ENCODE data around the gene ANKRD6. TPM values are rescaled to one million over a fixed set of nuclear protein-coding genes. Genes with fewer than 3 reads are reported as not detected.

Gene ANKRD6
- total RNA-seq, 2 experiments from 2014 or later, result 2.4 to 7.0 TPM

DNA sequence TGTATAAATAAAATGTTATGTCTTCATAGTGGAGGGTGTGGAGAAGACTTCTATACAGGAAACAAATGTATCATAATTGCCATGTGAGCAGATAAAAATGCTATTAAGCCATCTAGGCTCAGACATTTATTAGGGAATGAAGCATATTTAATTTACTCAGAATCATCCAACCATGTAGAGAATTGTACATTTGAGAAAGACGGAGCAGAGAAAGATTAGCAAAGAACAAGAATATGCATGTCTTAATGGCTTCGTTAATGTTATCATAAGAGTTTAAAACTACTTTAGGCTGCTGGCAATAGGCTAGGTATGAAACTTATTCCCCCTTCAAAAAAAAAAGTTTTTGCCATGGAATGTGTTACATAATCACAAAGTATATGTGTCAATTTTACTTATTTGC lies 6.1 kb downstream of the ANKRD6 start:
- no peaks in the 10 kb centered on the region for H3K36me3 ChIP-seq (ENCODE audit: insufficient read depth, low read length)
- no peaks in the 10 kb centered on the region; the same call in 1 of the 2 replicates for H4K20me1 ChIP-seq (ENCODE audit: insufficient read depth, low read length)
- H3K9me3 ChIP-seq (ENCODE audit: low read length), result no peaks in the 10 kb centered on the region
- CTCF ChIA-PET (ENCODE audit: unreplicated experiment), result no interaction called here
- no peak overlapping the region for H2AFZ ChIP-seq (ENCODE audit: low read length)
- no peak overlapping the region for H3K4me2 ChIP-seq (ENCODE audit: low read length)
- H3K27ac ChIP-seq (ENCODE audit: low read depth, low read length, poor library complexity, severe bottlenecking), result no peak overlapping the region
- no TSS peak for BruUV-seq (replicated peaks)
- POLR2A ChIA-PET, result no interaction called here
- intact Hi-C loops (cut with micrococcal nuclease; ENCODE audit: unreplicated experiment), result loop anchor here (10.0 kb wide), 1 partner anchor 336 kb away; no protein-coding TSS in a partner anchor
- DNase-seq (ENCODE audit: low spot score), result no peak
- peaks cover 9% of the 10 kb centered on the region for H3K4me1 ChIP-seq (ENCODE audit: insufficient read depth, low read length, poor library complexity, severe bottlenecking)
- H3K79me2 ChIP-seq (ENCODE audit: insufficient read depth, low read depth, low read length), result no peaks in the 10 kb centered on the region
- TF ChIP-seq, protein P1, sequence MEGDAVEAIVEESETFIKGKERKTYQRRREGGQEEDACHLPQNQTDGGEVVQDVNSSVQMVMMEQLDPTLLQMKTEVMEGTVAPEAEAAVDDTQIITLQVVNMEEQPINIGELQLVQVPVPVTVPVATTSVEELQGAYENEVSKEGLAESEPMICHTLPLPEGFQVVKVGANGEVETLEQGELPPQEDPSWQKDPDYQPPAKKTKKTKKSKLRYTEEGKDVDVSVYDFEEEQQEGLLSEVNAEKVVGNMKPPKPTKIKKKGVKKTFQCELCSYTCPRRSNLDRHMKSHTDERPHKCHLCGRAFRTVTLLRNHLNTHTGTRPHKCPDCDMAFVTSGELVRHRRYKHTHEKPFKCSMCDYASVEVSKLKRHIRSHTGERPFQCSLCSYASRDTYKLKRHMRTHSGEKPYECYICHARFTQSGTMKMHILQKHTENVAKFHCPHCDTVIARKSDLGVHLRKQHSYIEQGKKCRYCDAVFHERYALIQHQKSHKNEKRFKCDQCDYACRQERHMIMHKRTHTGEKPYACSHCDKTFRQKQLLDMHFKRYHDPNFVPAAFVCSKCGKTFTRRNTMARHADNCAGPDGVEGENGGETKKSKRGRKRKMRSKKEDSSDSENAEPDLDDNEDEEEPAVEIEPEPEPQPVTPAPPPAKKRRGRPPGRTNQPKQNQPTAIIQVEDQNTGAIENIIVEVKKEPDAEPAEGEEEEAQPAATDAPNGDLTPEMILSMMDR (conservative IDR thresholded peaks at IDR 0.05; ENCODE audit: low read length), result no peak
- TF ChIP-seq EZH2phosphoT487 (IDR thresholded peaks at IDR 0.05; ENCODE audit: borderline replicate concordance, low read depth, low read length), result no peak
- no peak overlapping the region for H3K4me3 ChIP-seq (ENCODE audit: low read depth, low read length, poor library complexity, severe bottlenecking)
- no peaks in the 10 kb centered on the region for H3K9me2 ChIP-seq (ENCODE audit: insufficient read depth, low read length)

DNA sequence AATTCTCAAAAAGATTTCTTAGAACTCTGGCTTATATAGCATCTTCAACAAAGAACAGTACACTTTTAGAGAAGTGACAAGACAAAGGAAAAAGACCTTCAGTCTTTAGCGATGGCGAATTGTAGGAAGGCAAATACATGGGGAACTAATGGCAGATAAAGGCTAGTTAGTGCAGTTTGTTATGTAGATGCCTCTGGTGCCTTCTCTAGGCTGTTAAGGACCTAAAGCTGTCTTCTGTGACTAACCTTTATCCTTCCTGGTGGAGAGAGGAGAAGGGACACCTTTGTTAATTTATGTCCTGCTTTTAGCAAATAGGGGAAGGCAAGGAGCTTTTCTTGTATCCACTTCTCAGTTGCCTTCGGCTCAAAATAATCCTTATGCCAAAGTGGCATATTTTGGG lies 7.2 kb downstream of the ANKRD6 start:
- Histone ChIP-seq H3K27ac (ENCODE audit: low read depth, low read length, poor library complexity, severe bottlenecking) (no peak overlapping the region), H3K79me2 (ENCODE audit: insufficient read depth, low read depth, low read length) (no peaks in the 10 kb centered on the region), H4K20me1 (ENCODE audit: insufficient read depth, low read length) (no peaks in the 10 kb centered on the region; the same call in 1 of the 2 replicates), H3K4me3 (ENCODE audit: low read depth, low read length, poor library complexity, severe bottlenecking) (no peak overlapping the region), H3K4me2 (ENCODE audit: low read length) (no peak overlapping the region), H3K9me3 (ENCODE audit: low read length) (no peaks in the 10 kb centered on the region), H2AFZ (ENCODE audit: low read length) (no peak overlapping the region), H3K4me1 (ENCODE audit: insufficient read depth, low read length, poor library complexity, severe bottlenecking) (peaks cover 8% of the 10 kb centered on the region), H3K9me2 (ENCODE audit: insufficient read depth, low read length) (no peaks in the 10 kb centered on the region), H3K36me3 (ENCODE audit: insufficient read depth, low read length) (no peaks in the 10 kb centered on the region)
- DNase-seq (ENCODE audit: low spot score), result no peak
- no peak for TF ChIP-seq EZH2phosphoT487 (IDR thresholded peaks at IDR 0.05; ENCODE audit: borderline replicate concordance, low read depth, low read length)
- TF ChIP-seq, protein P1 (conservative IDR thresholded peaks at IDR 0.05; ENCODE audit: low read length), result no peak
- ChIA-PET POLR2A (interaction anchor here (0.6 to 1.3 kb wide), 2 partner anchors 21 to 129 kb away, joined by 3 to 4 read pairs; no protein-coding TSS in a partner anchor), CTCF (ENCODE audit: unreplicated experiment) (interaction anchor here (0.5 kb wide), 1 partner anchor 49 kb away, joined by 3 read pairs; no protein-coding TSS in a partner anchor)
- no TSS peak for BruUV-seq (replicated peaks)
- intact Hi-C loops (cut with micrococcal nuclease; ENCODE audit: unreplicated experiment), result no loop called here

DNA sequence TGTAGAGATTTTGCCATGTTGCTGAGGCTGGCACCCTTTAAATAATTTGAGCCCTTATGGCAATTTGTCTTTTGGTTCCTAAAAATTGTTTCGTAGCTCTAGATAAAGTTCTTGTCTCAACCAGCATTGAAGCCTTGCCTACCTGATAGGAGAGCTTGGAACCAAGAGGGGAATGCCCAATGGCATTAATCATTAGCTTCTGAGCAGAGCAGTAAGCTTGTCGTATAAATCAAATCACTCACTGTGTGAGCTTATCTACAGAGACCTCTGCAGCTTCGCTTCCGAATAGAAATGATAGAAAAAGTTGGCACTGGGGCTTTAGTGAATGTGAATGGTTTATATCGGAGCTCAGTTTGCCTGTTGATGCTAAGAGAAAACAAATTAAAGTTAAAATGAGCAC lies 10.7 kb downstream of the ANKRD6 start:
- Histone ChIP-seq H3K9me3 (ENCODE audit: low read length) (no peaks in the 10 kb centered on the region), H3K4me2 (ENCODE audit: low read length) (no peak overlapping the region), H3K79me2 (ENCODE audit: insufficient read depth, low read depth, low read length) (no peaks in the 10 kb centered on the region), H3K36me3 (ENCODE audit: insufficient read depth, low read length) (no peaks in the 10 kb centered on the region), H3K4me3 (ENCODE audit: low read depth, low read length, poor library complexity, severe bottlenecking) (no peak overlapping the region), H3K4me1 (ENCODE audit: insufficient read depth, low read length, poor library complexity, severe bottlenecking) (no peaks in the 10 kb centered on the region), H4K20me1 (ENCODE audit: insufficient read depth, low read length) (no peaks in the 10 kb centered on the region; the same call in 1 of the 2 replicates), H3K27ac (ENCODE audit: low read depth, low read length, poor library complexity, severe bottlenecking) (no peak overlapping the region), H2AFZ (ENCODE audit: low read length) (no peak overlapping the region), H3K9me2 (ENCODE audit: insufficient read depth, low read length) (no peaks in the 10 kb centered on the region)
- TF ChIP-seq EZH2phosphoT487 (IDR thresholded peaks at IDR 0.05; ENCODE audit: borderline replicate concordance, low read depth, low read length), result no peak
- TF ChIP-seq, protein P1 (conservative IDR thresholded peaks at IDR 0.05; ENCODE audit: low read length), result no peak
- no TSS peak for BruUV-seq (replicated peaks)
- intact Hi-C loops (cut with micrococcal nuclease; ENCODE audit: unreplicated experiment), result no loop called here
- CTCF ChIA-PET (ENCODE audit: unreplicated experiment), result no interaction called here
- POLR2A ChIA-PET, result interaction anchor here (0.7 to 1.0 kb wide), 2 partner anchors 63 to 188 kb away, joined by 3 to 6 read pairs; no protein-coding TSS in a partner anchor
- DNase-seq (ENCODE audit: low spot score), result no peak
